K562 (cell line): Measurements from ENCODE around the gene SLC25A33. TPM values are rescaled to one million over a fixed set of nuclear protein-coding genes. Genes with fewer than 3 reads are reported as not detected.

ENCODE experiments used
- ATAC-seq: fragments of 200-7000 bp; cut with Tn5 transposase; 3 replicates; pipeline ENCODE4 v1.9.1; 2020; ENCODE audit warnings: moderate library complexity
- BruUV-seq: library from RNA; stranded (reverse); fragments of 400-500 nt; replicated peaks from 2 replicates; lab custom pipeline; 2021; lab: Mats Ljungman, UMichigan
- CTCF ChIA-PET: fragments of 300-600 bp; formaldehyde crosslinking; extraction: SDS; loops from one replicate; lab custom pipeline; 2021; ENCODE audit warnings: low intra/inter-chr PET ratio; lab: Yijun Ruan, JAX
- POLR2A ChIA-PET: fragments of 300-600, 350-650 bp; sonication (Branson Sonifier 250); formaldehyde crosslinking; extraction: SDS; loops from one replicate; lab custom pipeline; 2021; ENCODE audit warnings: antibody characterized with exemption, inconsistent platforms; lab: Yijun Ruan, JAX
- DNase-seq, 4 experiments: peaks; one replicate each; pipeline versions ENCODE4 v3.0.0 to v3.0.0-alpha.2; 2011 to 2018; ENCODE audit warnings: low spot score in 3 of 4, mixed read lengths in 3 of 4; ENCODE audit errors: extremely low read depth in 1 of 4
- FAIRE-seq: peaks from 2 replicates; lab custom pipeline; 2011; peaks lifted over from hg19 to GRCh38; lab: Jason Lieb, UNC
- H2AFZ ChIP-seq: 2 replicates; pipeline ENCODE4 v1.6.0; 2011; ENCODE audit warnings: low read depth, low read length, control low read depth, inconsistent platforms
- H3K27ac ChIP-seq: fragments of 200-600 bp; 3 replicates; pipeline ENCODE4 v1.8.0; 2011; ENCODE audit warnings: low read depth, mild to moderate bottlenecking, control low read depth, inconsistent platforms, low read length, moderate library complexity, mixed read lengths; ENCODE audit errors: extremely low read depth
- H3K27me3 ChIP-seq, 2 experiments: fragments of 300-600 bp in 1 of 2; 2 replicates in 1 of 2; 3 replicates in 1 of 2; pipeline versions ENCODE4 v1.6.0 to v1.8.0; 2011; ENCODE audit warnings: inconsistent platforms in 2 of 2, low read length in 2 of 2, mild to moderate bottlenecking in 1 of 2, mixed read lengths in 1 of 2, moderate library complexity in 1 of 2; ENCODE audit not compliant: control insufficient read depth in 2 of 2, insufficient read depth in 2 of 2
- H3K36me3 ChIP-seq: fragments of 300-600 bp; 3 replicates; pipeline ENCODE4 v1.8.0; 2011; ENCODE audit warnings: mild to moderate bottlenecking, low read length, inconsistent platforms; ENCODE audit not compliant: control insufficient read depth, insufficient read depth
- H3K4me1 ChIP-seq, 2 experiments: fragments of 200-600 bp in 1 of 2; replicated peaks in 1 of 2; 2 replicates in 1 of 2; 3 replicates in 1 of 2; pipeline versions ENCODE4 v1.5.1 to v1.8.0; 2011; ENCODE audit warnings: inconsistent platforms in 2 of 2, low read length in 2 of 2, mild to moderate bottlenecking in 1 of 2, mixed read lengths in 1 of 2, moderate library complexity in 1 of 2; ENCODE audit not compliant: control insufficient read depth in 2 of 2, insufficient read depth in 2 of 2
- H3K4me2 ChIP-seq: 2 replicates; pipeline ENCODE4 v1.6.1; 2011; ENCODE audit warnings: low read length, control low read depth, inconsistent platforms, mixed read lengths; ENCODE audit not compliant: insufficient read depth
- H3K4me3 ChIP-seq: fragments of 200-600 bp; sonication (generic), shearing (Covaris generic); 2 replicates; pipeline ENCODE4 v1.5.1; 2016; ENCODE audit warnings: control low read depth, inconsistent platforms
- H3K79me2 ChIP-seq: fragments of 200-600 bp; 3 replicates; pipeline ENCODE4 v1.8.0; 2011; ENCODE audit warnings: low read length, inconsistent platforms; ENCODE audit not compliant: control insufficient read depth, insufficient read depth
- H3K9ac ChIP-seq, 2 experiments: 2 replicates each; pipeline versions ENCODE4 v1.6.0 to v1.6.1; 2011; ENCODE audit warnings: low read depth in 2 of 2, low read length in 2 of 2, control low read depth in 1 of 2, inconsistent platforms in 1 of 2, mild to moderate bottlenecking in 1 of 2, mixed read lengths in 1 of 2; ENCODE audit not compliant: insufficient read depth in 1 of 2
- H3K9me1 ChIP-seq: one replicate; pipeline ENCODE4 v1.6.0; 2011; ENCODE audit warnings: inconsistent platforms, mild to moderate bottlenecking, low read length, moderate library complexity; ENCODE audit not compliant: control insufficient read depth, insufficient read depth
- H3K9me3 ChIP-seq: replicated peaks from 2 replicates; pipeline ENCODE4 v1.5.1; 2011; ENCODE audit warnings: low read depth, low read length, inconsistent platforms; ENCODE audit not compliant: control insufficient read depth, insufficient read depth
- H4K20me1 ChIP-seq: replicated peaks from 2 replicates; pipeline ENCODE4 v1.6.1; 2011; ENCODE audit warnings: low read length, inconsistent platforms, mixed read lengths; ENCODE audit not compliant: control insufficient read depth, insufficient read depth
- EGR1 ChIP-seq: fragments of 450-650 bp; conservative IDR thresholded peaks from 2 replicates; pipeline ENCODE4 v1.6.1; 2017; ENCODE audit warnings: mild to moderate bottlenecking
- EP300 ChIP-seq: IDR thresholded peaks from 2 replicates; pipeline ENCODE4 v1.6.1; 2012; ENCODE audit warnings: low read length, improper control_type of control experiment
- FOXA3 ChIP-seq, 2 experiments: fragments of 450-650 bp in 1 of 2; sonication (generic) in 1 of 2; formaldehyde crosslinking; IDR thresholded peaks in 1 of 2; conservative IDR thresholded peaks in 1 of 2; 2 replicates each; pipeline versions ENCODE4 v1.4.0 to v1.8.0; 2020 to 2022; ENCODE audit warnings: mild to moderate bottlenecking in 2 of 2, missing genetic modification reagents in 1 of 2
- HEY1 ChIP-seq: fragments of 250-450 bp; sonication (Bioruptor Pico); IDR thresholded peaks from 2 replicates; pipeline ENCODE4 v1.5.0; 2020; ENCODE audit warnings: mild to moderate bottlenecking, moderate library complexity, borderline replicate concordance
- LCOR ChIP-seq: sonication (generic); formaldehyde crosslinking; IDR thresholded peaks from 2 replicates; pipeline ENCODE4 v1.8.0; 2022; ENCODE audit warnings: mild to moderate bottlenecking, missing genetic modification reagents
- ZBTB7A ChIP-seq: IDR thresholded peaks from 2 replicates; pipeline ENCODE4 v1.6.1; 2011; ENCODE audit warnings: low read depth, mild to moderate bottlenecking, low read length, moderate library complexity, borderline replicate concordance; ENCODE audit not compliant: control insufficient read depth
- ZNF282 ChIP-seq: sonication (generic); formaldehyde crosslinking; IDR thresholded peaks from 2 replicates; pipeline ENCODE4 v1.8.1; 2023; ENCODE audit warnings: missing genetic modification reagents
- WGBS: fragments of 100-300 bp; shearing (Covaris generic); methylation state at CpG from one replicate; pipeline ENCODE4 v1.1.6; 2016; ENCODE audit warnings: low coverage, mixed read lengths; ENCODE audit not compliant: insufficient coverage; ENCODE audit errors: missing lambda C conversion rate; 5-methylcytosine and 5-hydroxymethylcytosine counted together
- in situ Hi-C: fragments of 300-500 bp; cut with MboI; formaldehyde crosslinking; loops from 4 replicates; pipeline ENCODE4 v1.15.0; 2018; ENCODE audit warnings: inconsistent platforms, mixed read lengths
- intact Hi-C: fragments of 100-400 bp; cut with micrococcal nuclease; formaldehyde crosslinking; loops from 2 replicates; pipeline ENCODE4 v1.14.2; 2022
- polyA plus RNA-seq, 8 experiments: library from polyadenylated mRNA; depleted of rRNA in 4 of 8; stranded (reverse) in 5 of 8; unstranded in 3 of 8; fragments of >200 nt; fragmentation: Nextera tagmentation in 2 of 8; fragmentation: Illumina TruSeq in 1 of 8; extraction: Ambion mirVana in 2 of 8; extraction: Trizol in 1 of 8; gene quantifications; 2 replicates each; pipeline versions ENCODE4 v1.2.1 to v1.2.3, GENCODE V29; 2011 to 2014; ENCODE audit warnings: inconsistent platforms in 1 of 8, missing spikeins in 1 of 8
- total RNA-seq, 7 experiments: library from RNA; depleted of rRNA in 6 of 7; stranded (reverse); fragments of >200 nt in 6 of 7; fragmentation: Illumina TruSeq in 2 of 7; extraction: Trizol in 2 of 7; gene quantifications; 2 replicates each; pipeline versions ENCODE4 v1.2.1 to v1.2.3, GENCODE V29; 2011 to 2021; ENCODE audit warnings: low replicate concordance in 1 of 7

SLC25A33 gene
- total and polyA plus RNA-seq, 9 of the 15 experiments (the other 6 are each of a cell fraction or from before 2014, with no cell fraction given): 3.2 to 23.5 (median 17.5) TPM

DNA sequence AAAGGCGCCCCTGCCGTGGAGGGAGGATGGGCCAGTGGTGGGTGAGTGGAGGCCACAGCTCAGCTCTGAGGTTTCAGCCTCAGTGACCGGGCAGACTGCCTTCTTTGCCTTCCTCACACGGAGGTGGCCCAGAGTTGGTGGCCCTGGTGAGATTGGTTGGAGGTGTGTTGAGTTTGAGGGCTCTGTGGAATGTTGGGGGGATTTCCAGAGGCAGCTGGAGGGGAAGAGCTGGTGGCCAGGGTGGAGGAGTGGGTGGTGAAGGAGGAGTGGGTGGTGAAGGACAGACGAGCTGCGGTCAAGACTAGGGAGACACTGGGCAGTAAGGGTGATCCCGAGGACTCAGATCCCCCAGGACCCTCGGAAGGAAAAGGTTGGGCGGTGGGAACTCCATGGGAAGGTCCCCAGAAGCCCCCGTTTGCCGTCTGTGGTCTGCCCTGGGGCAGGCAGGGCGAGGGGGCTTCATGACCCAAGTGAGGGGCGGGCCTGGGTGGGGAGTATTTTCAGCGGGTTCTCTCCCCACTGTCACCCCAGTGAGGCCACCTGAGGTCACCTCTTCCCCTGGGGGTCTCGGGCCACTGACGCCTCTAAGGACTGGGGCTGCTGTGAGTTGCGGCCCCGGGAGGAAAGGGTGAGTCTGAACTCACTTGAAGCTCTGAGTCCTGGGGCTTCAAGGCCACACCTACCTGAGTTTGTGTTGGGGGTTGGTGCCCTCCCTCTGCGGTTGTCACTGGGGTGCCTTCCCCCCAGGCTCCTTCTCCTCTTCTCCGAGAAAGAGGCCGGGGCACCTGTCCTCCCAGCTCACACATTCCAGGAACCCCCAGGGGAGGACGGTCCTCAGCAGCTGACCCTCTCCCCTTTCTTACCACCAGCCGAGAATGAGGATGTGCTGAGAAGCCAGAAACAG is 89.5 kb downstream of the SLC25A33 start:
- in situ Hi-C loops: loop anchor here (5.0 kb wide), 1 partner anchor 239 kb away; no protein-coding TSS in a partner anchor
- intact Hi-C loops: loop anchor here (5.0 kb wide), 1 partner anchor 59 kb away; no protein-coding TSS in a partner anchor
- H3K27me3 ChIP-seq: no peaks in the 10 kb centered on the region; a peak in 1 of 5 replicates
- FAIRE-seq (no peak), DNase-seq (no peak), ATAC-seq (no peak)
- CTCF ChIA-PET: interaction anchor here (0.6 to 3.6 kb wide), 5 partner anchors 36 to 1239 kb away, joined by 3 to 66 read pairs (median 20); no protein-coding TSS in a partner anchor
- no peaks in the 10 kb centered on the region for H3K79me2 ChIP-seq
- no peaks in the 10 kb centered on the region for H3K36me3 ChIP-seq
- H4K20me1 ChIP-seq: no peaks in the 10 kb centered on the region
- peak overlapping the region in 1 of 2 experiments; percentile 70; a peak in 1 of 4 replicates for H3K9ac ChIP-seq
- peak overlapping the region; percentile 57 for H2AFZ ChIP-seq
- H3K9me1 ChIP-seq: no peaks in the 10 kb centered on the region
- no peak overlapping the region for H3K4me3 ChIP-seq
- POLR2A ChIA-PET: interaction anchor here (0.5 to 1.6 kb wide), 7 partner anchors 12 to 1185 kb away, joined by 3 to 6 read pairs (median 3); no protein-coding TSS in a partner anchor
- 57% methylated on average over 20 of the region's 23 CpGs for WGBS
- H3K9me3 ChIP-seq: no peaks in the 10 kb centered on the region
- H3K4me1 ChIP-seq: peaks cover 17 to 38% of the 10 kb centered on the region in 2 experiments; a peak in 4 of 5 replicates
- no peak overlapping the region for H3K27ac ChIP-seq
- peak; percentile 62 for TF ChIP-seq EGR1
- no peak for TF ChIP-seq EP300
- no peak for TF ChIP-seq FOXA3 (CRISPR knock-in tag; conservative IDR thresholded peaks at IDR 0.05 in 1 of 2, IDR thresholded peaks at IDR 0.05 in 1 of 2)
- TF ChIP-seq ZNF282 (CRISPR knock-in tag): no peak
- no peak for TF ChIP-seq LCOR (CRISPR knock-in tag)
- TF ChIP-seq HEY1 (CRISPR knock-in tag): no peak
- 0 out of 2 replicates have a peak, but pooled peaks have one; percentile 35 for TF ChIP-seq ZBTB7A
- TF ChIP-seq, all 486 proteins: peak for 2
- no peak overlapping the region for H3K4me2 ChIP-seq
- BruUV-seq: no TSS peak
